ENCODE data around the gene GRK5.

Gene GRK5

DNA sequence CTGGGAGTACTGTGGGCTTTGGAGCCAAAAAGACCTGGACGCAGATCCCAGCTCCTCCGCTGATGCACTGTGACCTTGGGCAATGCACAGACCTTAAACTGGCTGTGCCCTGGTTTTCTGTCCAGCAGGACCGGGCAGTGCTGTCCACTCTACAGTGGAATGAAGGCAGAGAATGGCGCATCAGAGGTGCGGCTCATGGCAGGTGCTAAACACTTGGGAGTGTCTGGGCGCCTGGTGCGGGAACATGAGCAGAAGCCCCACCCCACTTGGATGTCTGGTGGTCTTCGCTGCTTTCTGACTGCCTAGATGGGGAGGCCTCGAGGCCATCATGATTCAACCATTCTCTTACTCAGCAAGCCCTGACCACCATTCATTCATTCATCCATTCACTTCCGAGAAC lies 153.7 kb downstream of the GRK5 start:
- DNase-seq (ENCODE audit: low spot score): no peak

DNA sequence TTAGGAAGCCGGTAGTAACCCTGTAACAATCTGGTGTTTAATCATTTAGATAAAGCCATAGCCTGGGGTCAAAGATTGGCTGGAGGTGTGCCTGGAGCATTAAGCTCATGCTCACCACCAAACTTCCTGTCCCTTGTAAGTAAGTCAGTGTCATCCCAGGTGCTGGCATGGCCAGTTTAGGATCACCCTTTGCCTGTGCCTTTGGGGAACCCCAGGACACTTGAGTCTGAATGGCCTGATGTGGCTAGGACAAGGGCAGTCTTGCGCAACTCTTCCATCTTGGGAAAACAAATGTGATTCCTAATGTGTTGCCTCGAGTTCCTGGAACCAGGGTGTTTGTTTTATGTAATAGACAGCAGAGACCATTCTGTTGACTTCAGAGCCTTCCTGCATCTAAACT lies 154.8 kb downstream of the GRK5 start:
- DNase-seq (ENCODE audit: low spot score): no peak

DNA sequence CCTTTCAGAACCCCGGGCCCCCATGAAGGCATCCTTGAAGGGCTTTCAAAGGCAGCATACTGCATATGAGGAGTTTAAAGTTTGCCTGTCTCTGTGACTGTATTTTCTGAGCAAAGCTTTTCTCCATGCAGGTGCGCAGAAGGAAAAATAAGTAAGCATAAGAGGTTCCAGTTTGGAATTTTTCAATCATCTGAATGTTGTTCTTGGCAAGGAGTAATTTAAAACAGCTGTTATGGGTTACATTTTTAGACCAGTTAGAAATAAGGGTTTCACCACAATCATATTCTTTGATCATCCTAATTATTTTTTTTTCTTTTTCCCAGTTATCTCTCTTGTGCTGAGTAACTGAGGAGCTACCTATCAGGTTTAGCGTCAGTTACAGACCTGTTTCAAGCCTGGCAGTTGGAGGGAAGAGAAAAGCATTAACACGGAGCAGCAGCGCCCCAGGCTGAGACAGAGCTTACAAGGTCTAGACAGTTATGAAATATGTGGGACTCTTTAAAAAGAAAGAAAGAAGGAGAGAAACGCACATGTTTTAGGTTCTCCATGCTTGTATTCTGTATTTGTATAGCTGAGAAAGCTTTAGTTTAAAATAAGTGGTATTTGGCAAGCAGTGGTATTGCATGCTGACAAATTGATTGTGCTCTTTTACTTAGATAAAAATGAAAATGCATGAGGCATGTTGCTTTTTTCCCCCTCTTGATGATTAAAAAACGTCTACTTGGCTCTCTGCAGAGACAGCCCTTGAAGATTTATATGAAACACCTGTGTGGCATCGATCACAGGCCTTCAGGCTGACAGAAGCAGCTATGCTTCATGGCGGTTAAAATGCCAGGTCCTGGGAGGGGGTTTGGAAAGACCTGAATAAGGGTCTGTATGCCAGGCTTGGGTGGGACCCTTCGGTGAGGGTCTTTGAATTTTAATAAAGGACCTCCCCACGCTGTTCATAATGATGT lies 157.6 kb downstream of the GRK5 start:
- no peak for DNase-seq (ENCODE audit: low spot score)

DNA sequence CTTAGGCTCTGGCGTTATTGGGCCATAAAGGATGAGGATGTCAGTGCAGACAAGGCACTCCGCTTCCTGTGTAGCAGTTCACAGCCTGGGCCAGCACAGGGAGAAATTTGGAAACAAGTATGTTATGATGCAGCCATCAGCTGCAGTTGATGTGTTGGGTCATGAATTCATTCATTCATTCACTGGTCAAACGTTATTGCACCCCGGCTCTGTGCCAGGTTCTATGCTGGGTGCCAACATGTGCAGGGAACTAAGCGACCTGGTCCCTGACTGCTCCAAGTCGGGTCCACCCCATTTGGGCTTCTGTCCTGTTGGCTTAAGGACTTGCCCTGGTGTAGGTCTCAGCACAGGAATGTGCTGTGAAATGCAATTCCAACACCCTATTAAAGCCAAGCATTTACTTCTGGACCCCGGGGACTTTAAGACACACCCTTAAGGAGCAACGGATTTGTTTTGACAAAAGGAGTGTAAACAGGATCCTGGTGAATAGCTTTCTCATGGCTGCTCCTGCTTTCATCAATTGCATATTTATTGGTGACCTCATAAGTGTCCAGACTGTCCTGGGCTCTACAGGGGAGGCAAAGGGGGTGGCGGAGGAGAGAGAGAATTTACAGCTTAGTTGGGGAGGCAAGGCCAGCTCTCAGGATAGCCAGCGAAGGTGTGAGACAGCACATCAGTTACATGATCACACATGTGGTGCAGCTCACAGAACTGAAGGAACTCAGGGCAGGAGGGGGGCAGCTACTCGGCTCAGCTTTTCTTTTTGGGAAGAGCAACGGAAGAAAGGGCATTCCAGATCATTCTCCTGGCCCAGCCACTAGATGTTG lies 158.6 kb downstream of the GRK5 start:
- no peak for DNase-seq (ENCODE audit: low spot score)

DNA sequence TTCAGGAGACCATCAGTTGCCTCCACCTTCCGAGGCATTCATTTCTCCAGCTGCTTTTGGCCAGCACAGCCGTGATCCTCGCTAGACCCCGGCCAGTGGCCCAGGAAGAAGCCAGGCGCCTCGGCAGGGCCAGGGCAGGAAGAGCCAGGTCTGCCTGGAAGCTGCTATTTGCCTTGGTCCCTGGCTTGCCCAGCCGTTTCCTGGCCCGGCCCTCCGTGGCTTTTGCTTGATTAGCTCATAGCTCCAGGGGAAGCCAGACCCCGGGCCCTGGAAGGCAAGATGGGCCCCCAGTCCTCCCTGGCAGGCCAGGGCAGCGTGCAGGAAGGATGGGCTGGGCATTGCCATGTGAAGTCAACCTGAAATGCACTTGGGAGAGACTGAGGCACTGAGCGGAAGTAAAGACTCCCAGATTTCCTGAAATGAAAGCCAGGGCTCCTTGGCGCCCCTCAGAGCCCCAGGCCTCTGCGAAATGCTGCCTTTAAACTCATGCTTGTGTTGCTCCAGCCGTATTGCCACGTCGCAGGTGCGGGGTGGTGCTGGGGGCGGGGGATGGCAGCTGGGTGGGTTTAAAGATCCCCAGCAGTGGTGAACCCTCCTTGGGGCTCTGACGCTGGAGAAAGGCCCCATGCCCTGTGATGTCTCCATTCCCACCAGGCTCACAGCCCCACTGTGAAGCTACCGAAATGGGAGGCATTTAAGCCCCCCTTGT lies 160.6 kb downstream of the GRK5 start:
- DNase-seq (ENCODE audit: low spot score): no peak

- no peak for DNase-seq (ENCODE audit: low spot score)
Observed at GRCh38 chr10:119368581-119368980, 161.2 kb downstream of the GRK5 start.

GRCh38 chr10:119368991-119369869 lies 161.9 kb downstream of the GRK5 start:
- DNase-seq (ENCODE audit: low spot score): no peak

DNA sequence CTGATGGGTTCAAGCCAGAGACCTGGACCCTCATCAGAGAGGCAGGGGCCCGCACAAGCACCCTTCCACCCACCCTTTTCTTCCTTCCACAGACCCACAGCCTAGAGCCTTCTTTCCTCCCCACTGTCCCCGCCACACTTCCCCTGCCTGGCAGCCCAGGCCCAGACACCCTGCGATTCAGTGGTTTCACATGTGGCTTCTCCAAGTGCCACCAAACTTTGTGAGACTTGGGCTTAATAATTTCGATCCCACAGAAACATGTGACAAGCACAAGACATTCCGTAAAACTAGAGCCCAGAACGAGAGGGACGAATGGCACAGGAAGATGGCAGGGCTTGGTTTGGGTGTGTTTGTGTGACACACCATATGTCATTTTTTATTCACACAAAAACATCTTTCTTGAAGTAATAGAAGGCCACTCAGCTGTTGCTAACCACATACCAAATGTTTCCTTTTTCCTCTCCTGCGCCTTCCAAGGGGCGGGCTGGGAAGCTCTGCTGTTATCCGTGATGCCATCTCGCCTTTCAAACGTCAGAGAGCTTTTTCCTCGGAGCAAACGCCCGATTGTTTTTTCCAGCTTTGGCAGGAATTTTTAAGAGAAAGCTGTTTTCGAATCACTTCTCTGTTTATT lies 162.9 kb downstream of the GRK5 start:
- DNase-seq (ENCODE audit: low spot score): peak; percentile 86

DNA sequence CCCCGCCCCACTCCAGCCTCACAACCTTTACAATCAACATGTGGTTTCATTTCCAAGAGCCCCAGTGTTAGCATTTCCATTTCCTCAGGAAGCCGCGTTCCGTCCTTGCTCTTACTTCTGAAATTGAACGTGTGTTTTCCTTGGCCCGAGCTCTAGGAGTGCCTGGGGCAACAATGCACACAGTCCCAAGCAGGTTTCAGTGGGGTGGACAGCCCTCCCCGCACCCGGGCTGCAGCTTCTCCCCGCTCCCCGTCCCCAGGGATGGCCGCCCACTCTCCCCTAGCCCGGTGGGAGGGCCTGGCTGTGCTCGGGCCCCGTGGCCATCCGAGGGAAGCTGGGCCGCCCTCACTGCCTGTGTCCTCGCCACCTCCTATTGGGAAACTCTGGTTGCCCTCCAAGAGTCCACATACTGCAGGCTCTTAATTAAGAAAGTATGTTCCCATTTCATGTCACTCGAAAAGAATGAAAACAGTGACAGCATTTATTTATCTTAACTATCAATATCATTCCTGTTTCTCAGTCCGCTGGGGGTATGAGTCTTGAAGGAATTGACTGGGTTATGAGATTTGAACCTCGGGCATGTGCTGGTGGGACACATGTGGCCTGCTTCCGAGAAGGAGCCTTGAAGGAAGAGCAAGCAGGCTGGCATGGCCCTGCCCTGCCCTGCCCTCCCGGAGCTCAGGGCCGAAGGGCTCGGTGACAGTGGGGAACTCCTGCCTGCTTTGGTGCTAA lies 163.8 kb downstream of the GRK5 start:
- DNase-seq (ENCODE audit: low spot score): peak; percentile 89

DNA sequence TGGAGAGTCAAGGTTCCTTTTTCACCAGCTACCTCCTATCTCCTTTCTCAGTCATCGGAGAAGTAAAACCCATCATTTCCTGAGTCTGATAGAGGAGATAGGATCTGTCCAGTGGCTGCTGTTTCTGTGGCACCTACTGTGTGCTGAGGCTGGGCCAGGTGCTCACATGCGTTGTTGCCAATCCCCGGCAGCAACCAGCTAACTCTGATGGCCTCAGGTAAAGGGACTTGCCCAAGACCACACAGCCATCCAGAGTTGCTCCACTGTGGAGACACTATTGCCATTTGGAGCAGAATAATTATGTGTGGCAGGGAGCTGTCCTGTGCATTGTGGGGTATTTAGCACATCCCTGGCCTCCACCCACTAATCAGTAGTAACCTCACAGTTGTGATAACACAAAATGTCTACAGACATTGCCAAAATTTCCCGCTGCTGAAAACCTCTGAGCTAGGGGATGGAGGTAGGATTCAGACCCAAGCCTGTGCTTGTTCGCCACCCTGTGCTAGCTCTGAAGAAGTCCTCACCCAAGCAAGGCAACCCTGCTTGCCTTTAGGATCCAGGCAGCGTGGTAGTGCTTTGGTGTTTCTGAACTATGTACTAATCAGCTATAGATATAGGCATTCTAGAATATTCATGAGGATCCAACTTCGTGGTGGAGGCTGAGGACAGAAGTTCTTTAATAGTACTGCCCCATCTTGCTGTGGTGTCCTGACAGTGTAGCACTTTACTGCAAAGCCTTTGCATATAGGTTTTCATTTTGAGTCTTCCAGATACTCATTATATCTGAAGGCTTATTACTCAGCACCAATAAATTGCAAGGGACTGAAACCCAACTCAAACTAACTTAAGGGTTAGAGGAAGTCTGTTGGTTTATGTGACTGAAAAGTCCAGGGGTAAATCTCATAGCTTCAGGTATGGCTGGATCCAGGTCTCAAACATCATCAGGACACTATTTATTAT lies 164.6 kb downstream of the GRK5 start:
- no peak for DNase-seq (ENCODE audit: low spot score)

DNA sequence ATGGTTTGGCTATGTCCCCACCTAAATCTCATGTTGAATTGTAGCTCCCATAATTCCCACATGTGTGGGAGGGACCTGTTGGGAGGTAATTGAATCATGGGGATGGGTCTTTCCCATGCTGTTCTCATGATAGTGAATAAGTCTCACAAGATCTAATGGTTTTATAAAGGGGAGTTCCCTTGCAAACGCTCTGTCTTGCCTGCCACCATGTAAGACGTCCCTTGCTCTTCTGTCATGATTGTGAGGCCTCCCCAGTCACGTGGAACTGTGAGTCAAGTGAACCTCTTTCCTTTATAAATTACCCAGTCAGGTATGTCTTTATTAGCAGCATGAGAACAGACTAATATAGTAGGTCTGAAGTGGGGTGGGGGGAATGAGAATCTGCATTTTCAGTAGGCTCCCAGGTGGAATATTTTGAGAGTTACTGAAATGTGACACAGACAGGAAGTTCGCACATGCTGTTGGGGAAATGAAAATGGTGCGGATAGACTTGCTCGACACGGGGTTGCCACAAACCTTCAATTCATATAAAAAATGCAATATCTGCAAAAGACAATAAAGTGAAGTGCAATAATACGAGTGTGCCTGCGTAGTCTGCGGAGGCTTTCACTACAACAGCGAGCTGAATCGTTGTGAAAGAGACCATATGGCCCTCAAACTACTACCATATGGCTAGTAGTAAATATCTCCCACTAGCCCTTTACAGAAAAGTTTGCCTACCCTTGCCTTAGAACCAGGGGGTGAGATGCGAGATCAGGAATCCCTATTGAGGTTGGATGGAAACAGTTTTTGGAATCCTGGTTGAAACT lies 166.1 kb downstream of the GRK5 start:
- DNase-seq (ENCODE audit: low spot score): no peak

DNA sequence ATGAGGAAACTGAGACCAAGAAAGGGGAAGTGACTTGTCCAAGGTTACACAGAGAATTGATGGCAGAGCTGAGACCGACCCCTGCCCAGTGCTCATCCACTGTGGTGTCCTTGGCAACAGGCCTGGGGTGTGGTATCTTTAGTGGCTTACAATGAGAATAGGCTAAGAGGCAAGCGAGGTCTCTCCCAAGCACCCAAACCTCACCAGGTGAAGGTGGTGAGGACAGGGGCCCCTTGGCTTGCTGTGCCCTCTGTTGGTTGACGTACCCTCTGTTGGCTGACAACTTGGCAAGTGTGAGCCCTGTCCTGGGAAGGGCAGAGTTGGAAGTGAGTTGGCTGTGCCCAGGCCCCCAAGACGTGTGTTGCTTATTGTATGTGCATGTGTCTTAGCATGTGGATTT lies 166.9 kb downstream of the GRK5 start:
- DNase-seq (ENCODE audit: low spot score): no peak

DNA sequence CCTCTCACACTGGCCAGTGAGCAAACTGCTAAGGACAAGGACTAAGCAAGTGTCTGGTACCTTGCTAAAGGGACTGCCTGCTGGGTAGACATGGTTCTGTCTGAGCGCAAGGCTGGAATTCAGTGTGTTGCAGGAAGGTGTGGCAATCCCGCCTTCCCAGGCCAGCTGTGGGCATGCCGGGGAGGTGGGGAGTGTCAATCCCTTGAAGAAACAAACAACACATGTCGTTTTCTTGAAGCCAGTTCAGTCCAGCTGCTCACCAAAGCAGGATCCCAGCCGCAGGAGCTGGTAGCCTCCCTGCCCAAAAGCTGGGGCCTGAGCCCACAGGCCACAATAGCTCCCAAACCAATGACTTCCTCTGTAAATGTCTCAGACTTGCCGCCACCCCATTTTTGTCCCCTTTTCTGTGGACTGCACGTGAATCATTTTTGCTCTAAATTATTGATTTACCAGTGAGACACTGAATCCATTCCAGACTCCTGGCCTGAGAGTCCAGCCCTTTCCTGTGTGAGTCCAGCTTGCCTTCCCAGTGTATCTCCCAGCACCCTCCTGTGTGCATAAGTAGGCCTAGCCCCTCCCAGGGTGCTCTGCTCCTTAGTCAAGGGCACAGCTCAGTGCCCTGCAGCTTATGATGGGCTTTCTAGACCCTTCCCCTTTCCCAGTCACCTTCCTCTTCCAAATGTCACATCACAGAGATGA lies 168.4 kb downstream of the GRK5 start:
- peak; percentile 74 for DNase-seq (ENCODE audit: low spot score)

GRCh38 chr10:119377451-119377957 lies 170.1 kb downstream of the GRK5 start:
- no peak for DNase-seq (ENCODE audit: low spot score)

DNA sequence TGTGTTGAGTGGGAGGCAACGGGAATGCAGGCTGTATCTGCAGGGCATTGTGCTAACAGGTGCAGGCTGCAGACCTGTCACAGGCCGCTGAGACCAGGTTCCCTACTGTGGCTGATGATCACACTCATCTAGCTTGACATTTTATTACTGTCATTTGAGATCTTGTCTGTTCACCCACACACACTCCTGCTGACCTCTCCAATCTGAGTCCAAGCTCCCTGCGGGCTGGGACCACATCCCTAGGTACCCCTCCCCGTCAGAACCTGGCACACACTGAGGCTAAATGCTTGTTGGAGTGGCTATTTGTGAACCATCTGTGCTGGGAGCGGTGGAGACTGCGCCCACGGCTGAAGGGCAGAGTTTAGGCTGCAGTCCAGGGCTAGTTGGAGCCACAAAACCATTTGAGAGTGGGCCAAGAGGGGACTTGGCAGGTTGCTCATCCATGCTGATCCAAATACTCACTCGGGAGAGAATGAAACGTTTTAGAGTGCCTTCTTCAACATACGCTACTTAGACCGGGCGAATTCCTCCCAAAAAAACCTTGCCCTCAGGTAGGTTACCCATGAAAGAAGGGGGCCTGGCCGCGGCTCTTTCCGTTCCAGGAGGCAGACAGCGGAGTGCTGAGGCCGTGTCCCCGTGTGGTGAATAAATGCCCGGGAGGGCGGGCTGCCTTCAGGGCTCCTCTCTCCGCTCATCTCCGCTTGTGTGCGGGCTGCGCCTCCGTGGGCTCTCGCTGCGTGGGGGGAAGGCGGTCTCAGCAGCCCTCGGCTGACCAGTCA lies 170.8 kb downstream of the GRK5 start:
- DNase-seq (ENCODE audit: low spot score): no peak

- peak; percentile 30 for DNase-seq (ENCODE audit: low spot score)
Observed at GRCh38 chr10:119378737-119379067, 171.3 kb downstream of the GRK5 start.
